GM12801 (cell line): ENCODE data around the gene ISG20.

Experiments used
- TF ChIP-seq, protein P1 (sequence below): IDR thresholded peaks from one replicate; pipeline ENCODE4 v1.5.1; 2011; ENCODE audit warnings: control low read depth; ENCODE audit not compliant: insufficient read length; ENCODE audit errors: extremely low read depth

The ISG20 gene

DNA sequence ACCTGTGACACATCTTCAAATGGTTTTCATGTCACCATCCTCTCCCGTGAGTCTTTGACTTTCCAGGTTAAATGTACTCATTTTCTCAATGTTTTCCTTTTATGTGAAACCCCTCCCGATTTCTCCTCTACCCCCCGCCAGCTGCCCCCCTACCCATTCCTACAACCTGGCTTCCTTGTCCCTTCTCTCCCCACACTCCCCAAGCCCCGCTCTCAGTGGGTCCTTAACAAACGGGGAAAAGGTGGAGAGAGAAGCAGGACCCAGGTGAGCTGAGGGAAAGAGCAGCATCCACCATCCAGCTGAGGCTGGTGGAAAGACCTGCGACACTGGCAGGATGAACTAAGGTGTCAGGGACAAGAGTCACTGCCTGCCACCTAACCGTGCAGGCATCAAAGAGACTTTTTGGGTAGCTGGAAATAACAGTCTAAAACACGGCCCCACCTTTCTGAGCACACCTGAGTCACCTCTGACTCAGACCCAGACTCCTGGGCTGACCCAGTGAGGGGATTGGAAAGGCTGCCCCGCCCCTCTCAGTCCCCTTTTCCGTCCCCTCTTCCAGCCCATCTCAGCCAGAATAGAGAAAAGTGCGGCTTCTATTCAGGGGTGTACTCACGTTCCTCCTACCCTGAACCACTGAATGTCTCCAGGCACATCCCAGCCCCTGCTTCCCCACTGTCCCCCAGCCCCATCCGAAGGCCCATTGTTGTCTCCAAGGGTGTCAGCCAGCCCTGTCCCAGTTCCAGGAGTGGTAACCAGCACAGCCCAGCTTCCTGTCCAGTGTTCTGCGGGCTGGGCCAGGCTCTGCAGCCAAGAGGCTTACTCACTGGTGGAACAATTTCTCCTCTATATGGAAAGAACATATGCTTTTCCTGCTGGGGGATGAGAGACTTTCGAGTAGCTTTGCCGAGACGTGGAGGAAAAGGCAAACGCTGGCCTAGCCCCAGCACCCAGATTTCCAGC, 20.4 kb downstream of the ISG20 start:
- TF ChIP-seq, protein P1, sequence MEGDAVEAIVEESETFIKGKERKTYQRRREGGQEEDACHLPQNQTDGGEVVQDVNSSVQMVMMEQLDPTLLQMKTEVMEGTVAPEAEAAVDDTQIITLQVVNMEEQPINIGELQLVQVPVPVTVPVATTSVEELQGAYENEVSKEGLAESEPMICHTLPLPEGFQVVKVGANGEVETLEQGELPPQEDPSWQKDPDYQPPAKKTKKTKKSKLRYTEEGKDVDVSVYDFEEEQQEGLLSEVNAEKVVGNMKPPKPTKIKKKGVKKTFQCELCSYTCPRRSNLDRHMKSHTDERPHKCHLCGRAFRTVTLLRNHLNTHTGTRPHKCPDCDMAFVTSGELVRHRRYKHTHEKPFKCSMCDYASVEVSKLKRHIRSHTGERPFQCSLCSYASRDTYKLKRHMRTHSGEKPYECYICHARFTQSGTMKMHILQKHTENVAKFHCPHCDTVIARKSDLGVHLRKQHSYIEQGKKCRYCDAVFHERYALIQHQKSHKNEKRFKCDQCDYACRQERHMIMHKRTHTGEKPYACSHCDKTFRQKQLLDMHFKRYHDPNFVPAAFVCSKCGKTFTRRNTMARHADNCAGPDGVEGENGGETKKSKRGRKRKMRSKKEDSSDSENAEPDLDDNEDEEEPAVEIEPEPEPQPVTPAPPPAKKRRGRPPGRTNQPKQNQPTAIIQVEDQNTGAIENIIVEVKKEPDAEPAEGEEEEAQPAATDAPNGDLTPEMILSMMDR: no peak

DNA sequence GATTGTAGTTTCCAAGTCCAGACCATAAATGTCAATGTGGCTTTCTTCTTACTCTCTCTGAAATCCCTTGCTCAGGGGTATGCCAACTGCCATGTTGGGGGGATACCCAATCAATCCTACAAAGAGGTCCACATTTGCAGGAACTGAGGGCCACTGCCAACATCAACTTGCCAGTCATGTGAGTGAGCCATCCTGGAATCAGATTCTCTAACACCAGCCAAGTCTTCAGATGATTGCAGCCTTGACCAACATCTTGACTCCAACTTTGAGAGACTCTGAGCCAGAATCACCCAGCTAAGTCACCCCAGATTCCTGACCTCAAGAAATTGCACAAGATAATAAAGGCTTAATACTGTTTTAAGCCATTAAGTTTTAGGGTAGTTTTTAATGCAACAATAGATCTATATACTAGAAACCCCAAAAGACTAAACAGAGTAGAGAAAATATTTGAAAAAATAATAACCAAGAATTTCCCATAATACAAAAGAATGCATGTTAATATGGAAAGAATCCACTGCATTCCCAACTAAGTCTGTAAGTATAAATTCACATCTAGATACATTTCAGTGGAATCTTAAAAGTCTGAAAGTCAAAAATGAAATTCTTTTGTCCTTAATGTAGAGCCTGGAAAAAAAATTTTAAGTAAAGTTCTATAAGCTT, 22.4 kb downstream of the ISG20 start:
- TF ChIP-seq, protein P1: no peak

DNA sequence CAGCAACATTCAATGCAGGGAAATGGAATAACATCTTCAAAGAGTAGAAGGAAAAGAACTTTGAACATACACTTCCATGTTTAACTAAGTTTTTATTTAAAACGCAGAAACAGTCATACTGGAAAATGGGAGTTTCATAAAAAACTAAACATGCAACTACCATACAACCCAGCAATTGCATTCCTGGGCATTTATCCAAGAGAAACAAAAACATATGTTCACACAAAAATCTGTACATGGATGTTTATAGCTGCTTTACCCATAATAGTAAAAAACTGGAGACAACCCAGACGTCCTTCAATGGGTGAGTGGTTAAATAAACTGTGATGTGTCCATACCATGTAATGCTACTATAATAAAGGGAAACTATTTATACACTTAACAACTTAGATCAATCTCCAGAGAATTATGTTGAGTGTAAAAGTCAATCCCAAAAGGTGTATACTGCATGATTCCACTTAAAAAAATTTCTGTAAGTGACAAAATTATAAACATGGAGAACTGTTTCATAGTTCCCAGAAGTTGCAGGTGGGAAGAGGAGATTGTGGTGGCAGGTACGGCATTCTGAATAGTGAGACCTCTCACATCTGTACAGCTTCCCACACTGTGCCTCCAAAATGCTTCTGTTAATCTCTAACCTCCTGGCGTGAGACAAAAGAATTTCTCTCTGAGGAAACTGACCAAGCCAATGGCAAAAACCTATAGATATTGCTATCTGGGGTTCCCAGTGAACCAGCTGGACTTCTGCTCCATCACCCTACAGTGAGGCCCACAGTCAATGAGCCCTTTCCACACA, 23.1 kb downstream of the ISG20 start:
- TF ChIP-seq, protein P1: no peak

GRCh38 chr15:88663141-88663621, 24.4 kb downstream of the ISG20 start:
- TF ChIP-seq, protein P1: no peak

DNA sequence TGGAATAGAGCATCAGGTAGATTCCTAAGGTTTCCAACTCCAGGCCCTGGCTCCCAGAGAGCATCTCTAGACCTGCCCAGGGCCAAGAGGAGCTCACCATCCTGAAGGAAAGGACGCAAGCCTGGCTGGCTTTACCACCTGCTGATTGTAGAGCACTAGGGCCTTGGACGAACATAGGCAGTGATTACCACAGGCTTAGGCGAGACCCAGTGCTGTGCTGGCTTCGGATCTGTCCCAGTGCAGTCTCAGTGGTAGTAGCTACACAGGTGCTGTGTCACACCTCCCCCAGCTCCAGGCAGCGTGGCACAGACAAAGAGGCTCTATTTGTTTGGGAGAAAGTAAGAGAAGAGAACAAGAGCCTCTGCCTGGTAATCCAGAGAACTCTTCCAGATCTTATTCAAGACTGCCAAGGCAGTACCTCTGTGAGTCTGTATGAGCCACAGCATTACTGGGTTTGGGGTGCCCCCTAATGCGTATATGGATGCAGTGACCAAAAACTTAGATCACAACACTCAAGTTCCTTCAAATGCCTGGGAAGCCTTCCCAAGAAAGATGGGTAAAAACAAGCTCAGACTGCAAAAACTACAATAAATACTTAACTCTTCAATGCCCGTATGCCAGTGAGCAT, 25.4 kb downstream of the ISG20 start:
- TF ChIP-seq, protein P1: no peak

DNA sequence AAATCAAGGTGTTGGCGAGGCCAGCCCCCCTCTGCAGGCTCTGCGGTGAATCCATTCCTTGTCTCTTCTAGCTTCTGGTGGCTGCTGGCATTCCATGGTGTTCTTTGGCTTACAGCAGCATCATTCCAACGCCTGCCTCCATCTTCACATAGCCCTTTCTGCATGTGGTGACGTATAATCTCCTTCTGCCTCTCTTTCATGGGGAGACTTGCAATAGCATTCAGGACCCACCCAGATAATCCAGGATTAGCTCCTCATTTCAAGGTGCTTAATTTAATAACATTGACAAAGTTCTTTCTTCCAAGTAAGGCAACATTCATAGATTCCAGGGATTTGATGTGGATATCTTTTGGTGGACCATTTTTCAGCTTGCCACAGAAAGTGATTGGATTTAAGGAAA, 35.8 kb downstream of the ISG20 start:
- TF ChIP-seq, protein P1: no peak
